Raji (cell line): ENCODE results near the gene MYH16.

Experiments used
- POLR2A ChIP-seq: IDR thresholded peaks from 2 replicates; pipeline ENCODE4 v1.6.1; 2011; ENCODE audit warnings: low read depth, low read length, control low read depth; ENCODE audit not compliant: insufficient read depth

The MYH16 gene

DNA sequence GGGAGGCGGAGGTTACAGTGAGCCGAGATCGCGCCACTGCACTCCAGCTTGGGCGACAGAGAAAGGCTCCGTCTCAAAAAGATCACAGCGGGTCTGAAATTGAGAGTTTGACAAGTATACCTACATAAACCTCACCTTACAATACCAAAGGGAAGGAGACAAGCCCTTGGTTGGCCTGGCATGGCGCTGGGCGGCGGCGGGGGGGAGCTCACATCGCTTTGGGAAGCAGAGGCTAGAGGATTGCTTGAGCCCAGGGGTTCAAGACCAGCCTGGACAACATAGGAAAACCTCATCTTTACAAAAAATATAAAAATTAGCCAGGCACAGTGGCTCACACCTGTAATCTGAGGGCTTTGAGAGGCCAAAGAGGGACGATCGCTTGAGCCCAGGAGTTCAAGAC lies 51.9 kb downstream of the MYH16 start:
- TF ChIP-seq POLR2A: no peak

DNA sequence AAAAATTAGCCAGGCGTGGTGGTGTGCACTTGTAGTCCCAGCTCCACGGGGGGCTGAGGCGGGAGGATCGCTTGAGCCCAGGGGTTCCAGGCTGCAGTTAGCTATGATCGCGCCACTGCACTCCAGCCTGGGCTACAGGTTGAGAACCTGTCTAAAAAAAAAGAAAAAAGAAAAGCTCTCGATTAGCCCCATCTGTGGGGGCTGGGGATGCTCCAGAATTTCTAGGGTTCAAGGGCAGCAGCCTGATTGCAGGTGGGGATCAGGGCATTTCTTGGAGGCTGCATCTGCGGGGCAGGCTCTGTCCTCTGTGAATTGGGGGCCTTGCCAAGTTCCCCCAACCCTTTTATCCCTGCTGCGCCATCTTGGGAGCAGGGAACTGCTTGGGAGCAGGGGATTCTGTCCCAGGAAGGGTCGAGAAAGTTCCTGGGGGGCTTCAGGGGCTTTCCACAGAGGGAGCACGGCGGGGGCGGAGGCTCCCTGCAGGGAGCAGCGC lies 52.4 kb downstream of the MYH16 start:
- TF ChIP-seq POLR2A: no peak

DNA sequence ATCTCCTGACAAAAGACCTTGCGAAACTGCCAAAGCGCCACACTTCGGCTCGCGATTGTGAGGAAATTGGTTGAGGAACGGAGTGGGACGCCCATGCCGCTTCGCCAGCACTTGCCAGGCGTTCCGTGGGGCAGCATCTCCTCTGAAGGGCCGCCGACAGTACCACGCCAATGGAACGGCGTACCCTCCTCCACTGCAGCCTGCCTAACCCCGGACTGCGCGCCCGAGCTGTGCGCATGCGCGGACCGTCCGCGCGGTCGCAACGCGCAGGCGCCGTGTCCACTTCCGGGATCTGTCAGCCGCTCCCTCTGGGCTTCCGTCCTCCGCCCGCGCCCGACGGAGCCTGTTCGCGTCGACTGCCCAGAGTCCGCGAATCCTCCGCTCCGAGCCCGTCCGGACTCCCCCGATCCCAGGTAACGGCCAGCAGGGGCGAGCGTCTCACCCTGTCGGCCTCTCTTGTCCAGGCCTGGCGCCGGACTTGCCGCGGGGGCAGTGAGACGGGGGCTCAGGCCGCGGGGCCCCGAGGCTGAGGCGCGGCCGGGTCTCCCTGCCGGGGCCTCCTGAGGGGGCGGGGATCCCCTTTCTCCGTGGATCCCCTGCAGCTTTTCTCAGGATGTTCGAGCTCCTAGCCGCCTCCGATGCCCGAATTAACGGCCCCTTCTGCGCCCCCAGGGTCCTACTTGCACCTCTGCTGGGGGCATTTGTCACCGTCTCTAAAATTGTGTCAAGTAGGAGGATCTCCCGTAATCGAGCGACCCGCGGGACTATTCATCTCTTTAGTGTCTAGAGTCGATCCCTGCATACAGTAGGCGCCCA lies 53.2 kb downstream of the MYH16 start, which contains the start of gene ARPC1A:
Gene ARPC1A (plus strand): TSS at position 307 of the 816 bp plus-strand sequence. CDS start 7,456 bp downstream, outside the sequence.
- peak; percentile 100 for TF ChIP-seq POLR2A

DNA sequence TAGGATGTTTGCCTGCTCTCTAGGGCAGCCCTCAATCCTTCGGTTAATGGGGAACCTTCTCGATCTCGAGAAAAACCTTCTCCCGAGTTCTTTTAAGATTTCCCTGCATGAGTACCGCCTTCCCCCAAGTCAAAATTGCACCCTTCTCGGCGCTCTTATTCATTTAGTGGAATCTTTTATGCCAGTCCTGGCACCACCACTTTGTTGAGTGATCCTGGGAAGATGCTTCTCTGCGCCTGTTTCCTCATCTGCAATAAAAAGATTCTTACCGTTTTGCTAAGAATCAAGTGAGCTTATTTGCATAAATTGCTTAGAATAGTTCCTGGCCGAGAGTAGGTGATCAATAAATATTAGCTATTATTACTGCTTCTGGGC lies 53.8 kb downstream of the MYH16 start:
- no peak for TF ChIP-seq POLR2A

DNA sequence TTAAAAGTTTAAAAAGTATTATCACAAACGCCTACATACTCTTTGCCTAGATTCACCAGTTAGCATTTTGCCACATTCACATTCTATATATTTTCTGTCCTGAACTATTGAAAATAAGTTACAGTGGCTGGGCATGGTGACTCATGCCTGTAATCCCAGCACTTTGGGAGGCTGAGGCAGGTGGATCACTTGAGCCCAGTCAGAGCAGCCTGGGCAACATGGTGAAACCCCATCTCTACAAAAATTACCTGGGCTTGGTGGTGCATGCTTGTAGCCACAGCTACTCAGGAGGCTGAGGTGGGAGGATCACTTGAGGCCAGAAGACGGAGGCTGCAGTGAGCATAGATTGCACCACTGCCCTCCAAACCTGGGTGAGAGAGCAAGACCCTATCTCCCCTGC lies 58.4 kb downstream of the MYH16 start:
- TF ChIP-seq POLR2A: no peak

DNA sequence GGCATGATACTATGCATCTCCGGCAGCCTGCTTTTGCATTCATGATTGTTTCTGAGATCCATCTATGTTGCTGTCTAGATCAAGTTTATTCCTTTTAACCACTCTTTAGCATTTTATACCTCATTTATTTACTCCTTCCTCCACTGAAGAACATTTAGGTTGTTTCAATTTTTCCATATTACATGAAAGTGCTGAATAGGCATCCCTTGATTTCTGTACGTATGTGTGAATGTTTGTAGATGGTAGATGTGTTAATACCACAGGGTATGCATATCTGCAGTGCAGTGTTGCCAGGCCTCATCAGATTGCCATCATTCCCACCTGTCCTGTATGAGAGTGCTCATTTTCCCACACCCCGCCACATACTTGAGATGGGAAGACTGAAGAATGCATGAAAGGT lies 67.0 kb downstream of the MYH16 start:
- no peak for TF ChIP-seq POLR2A

DNA sequence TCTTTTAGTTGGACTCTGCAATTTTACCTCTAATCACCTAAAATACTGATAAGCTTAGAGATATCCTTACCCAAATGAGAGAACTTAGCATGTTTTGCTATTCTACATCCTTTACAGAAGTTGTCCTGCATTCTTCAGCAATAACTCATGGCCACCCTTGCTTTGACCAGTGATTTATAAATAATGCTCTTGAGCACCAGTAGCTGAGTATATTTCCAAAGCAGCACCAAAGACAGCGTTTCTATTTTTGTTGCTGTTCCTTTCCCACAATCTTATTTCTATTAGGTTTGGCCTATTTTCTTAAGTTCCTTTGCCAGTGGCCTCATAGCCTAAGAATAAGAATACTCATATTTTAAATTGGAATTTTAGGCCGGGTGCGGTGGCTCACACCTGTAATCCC lies 68.0 kb downstream of the MYH16 start:
- TF ChIP-seq POLR2A: no peak

DNA sequence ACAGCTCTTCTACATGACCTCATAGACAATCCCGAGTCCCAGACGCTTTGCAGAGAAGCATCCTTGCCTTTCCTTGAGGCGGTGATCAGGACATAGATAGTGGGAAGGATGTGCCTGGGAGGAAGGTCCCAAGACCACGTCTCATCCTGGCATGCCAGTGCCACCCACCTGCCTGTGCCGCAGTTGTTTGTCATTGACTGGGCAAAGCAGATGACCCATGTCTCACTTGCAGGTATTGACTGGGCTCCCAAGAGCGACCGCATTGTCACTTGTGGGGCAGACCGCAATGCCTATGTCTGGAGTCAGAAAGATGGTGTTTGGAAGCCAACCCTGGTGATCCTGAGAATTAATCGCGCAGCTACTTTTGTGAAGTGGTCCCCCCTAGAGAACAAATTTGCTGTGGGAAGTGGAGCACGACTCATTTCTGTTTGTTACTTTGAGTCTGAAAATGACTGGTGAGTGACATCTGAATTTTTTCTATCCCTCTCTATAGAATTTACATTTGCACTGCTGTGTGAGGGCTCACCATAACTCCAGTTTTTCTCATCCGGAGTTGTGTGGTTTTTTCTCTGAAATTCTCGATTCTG lies 71.5 kb downstream of the MYH16 start:
- no peak for TF ChIP-seq POLR2A

DNA sequence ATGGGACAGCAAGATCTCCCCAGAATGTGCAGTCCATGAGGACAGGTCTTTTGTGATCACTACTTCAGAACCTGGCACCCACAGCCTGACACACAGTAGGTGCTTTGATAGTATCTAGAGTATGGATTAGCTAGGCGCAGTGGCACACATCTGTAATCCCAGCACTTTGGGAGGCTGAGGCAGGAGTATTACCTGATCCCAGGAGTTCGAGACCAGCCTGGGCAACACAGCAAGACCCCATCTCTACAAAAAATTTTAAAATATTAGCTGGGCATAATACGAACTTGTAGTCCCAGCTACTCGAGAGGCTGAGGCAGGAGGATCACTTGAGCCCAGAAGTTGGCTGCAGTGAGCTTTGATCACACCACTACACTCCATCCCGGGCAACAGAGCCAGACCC lies 79.6 kb downstream of the MYH16 start:
- TF ChIP-seq POLR2A: no peak

DNA sequence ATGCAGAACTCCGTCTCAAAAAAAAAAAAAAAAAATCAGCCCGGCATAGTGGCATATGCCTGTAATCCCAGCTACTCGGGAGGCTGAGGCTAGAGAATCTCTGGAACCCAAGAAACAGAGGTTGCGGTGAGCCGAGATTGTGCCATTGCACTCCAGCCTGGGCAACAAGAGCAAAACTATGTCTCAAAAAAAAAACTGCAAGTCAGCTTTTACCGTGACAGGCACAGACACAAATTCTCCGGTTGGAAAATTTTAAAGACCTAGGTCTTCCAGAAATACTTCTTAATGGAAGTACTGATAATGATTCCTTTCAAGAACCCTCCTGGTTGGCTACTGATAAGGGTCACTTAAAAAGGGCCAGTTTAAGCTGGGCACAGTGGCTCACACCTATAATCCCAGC lies 82.5 kb downstream of the MYH16 start:
- no peak for TF ChIP-seq POLR2A

DNA sequence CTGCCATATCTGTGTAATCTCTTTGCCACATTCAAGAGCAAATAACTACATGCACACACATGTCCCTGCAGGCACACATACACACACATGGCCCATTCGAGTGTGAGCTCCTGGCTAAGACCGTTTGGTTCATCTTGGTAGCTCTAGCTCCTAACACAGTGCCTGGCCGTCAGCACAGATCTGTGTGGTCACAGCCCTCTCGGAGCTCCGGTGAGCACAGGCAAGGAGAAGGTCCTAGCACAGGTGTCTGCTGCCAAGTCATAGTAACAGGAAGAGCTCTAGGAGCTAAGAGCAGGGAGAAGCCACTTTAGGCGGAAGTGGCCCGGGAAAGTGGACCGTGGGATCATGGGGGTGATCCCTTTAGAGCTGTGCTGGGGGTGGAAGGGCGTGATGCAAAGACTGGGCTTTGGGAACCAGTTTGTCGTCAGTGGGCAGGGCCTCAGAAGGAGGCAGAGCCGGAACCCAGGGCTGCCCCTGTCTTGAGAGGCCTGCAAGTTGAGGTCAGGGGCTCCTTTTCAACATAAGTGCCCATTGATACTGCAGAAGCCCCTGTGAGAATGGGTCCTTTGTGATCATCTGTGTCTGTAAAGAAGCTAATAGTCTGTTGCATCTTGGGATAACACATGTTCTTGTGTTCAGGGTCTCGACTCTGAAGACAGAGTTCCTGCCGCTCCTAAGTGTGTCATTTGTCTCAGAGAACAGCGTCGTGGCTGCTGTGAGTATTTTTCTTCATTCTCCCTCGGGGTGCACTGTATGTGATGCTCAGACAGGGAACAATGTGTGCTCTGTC lies 85.3 kb downstream of the MYH16 start:
- TF ChIP-seq POLR2A: no peak

DNA sequence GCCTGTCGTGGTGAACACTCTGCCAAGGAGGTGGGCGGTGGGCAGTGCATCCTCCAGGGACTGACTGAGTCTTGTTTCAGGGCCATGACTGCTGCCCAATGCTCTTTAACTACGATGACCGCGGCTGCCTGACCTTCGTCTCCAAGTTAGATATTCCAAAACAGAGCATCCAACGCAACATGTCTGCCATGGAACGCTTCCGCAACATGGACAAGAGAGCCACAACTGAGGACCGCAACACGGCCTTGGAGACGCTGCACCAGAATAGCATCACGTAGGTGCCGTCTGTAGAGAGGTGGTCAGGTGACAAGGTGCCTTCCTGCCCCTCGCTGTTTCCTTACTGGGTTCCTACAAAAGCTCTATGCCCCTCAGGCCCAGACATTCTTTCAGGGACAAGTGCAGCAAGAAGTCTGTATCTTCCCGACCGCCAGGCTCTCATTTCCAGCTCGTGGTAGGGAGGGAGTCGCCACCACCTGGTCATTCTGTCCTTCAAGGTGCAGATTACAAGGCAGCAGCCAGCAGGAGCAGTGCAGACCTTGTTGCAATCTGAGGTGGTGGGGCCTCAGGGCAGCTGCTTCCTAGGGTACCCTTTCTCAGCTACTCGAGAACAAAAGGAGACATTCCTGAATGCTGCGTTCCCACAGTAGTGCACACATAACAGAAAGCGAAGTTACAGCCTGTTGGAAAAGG lies 87.0 kb downstream of the MYH16 start:
- TF ChIP-seq POLR2A: no peak
